Activated CD8-positive, alpha-beta memory T cell treated with anti-CD3 and anti-CD28 coated beads for 36 hours (primary cell): ENCODE measurements around the gene SPATA31E1. TPM values are rescaled to one million over a fixed set of nuclear protein-coding genes. Genes with fewer than 3 reads are reported as not detected.

ENCODE experiments used
- CTCF ChIA-PET: fragments of 350-600 bp; sonication (Branson Sonifier 250); formaldehyde crosslinking; loops from one replicate; lab custom pipeline; 2021; ENCODE audit warnings: antibody characterized with exemption; lab: Charles Lee
- POLR2A ChIA-PET: fragments of 350-600 bp; sonication (Branson Sonifier 250); formaldehyde crosslinking; loops from one replicate; lab custom pipeline; 2021; ENCODE audit warnings: antibody characterized with exemption; lab: Charles Lee
- total RNA-seq, 2 experiments: library from RNA; stranded (reverse); gene quantifications; one replicate each; pipeline ENCODE4 v1.2.3, GENCODE V29; 2021

Gene SPATA31E1
- total RNA-seq, 2 experiments from 2014 or later: not detected

DNA sequence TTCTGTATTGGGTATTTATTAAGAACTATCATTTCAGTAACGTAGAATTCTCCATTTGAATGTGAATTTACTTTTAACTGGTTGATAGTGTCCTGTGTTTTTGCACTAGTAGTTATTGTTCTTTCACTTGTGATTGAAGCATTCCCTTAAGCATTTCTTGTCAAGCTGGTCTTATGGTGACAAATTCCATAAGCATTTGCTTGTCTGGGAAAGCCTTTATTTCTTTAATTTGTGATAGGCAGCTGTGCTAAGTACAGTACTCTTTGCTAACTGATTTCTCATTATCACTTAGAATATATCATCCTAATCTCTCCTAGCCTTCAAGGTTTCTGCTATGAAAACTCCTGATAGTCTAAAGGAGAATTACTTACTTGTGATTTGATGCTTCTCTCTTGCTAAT is 21.3 kb upstream of the SPATA31E1 start:
- CTCF ChIA-PET: no interaction called here
- POLR2A ChIA-PET: no interaction called here

DNA sequence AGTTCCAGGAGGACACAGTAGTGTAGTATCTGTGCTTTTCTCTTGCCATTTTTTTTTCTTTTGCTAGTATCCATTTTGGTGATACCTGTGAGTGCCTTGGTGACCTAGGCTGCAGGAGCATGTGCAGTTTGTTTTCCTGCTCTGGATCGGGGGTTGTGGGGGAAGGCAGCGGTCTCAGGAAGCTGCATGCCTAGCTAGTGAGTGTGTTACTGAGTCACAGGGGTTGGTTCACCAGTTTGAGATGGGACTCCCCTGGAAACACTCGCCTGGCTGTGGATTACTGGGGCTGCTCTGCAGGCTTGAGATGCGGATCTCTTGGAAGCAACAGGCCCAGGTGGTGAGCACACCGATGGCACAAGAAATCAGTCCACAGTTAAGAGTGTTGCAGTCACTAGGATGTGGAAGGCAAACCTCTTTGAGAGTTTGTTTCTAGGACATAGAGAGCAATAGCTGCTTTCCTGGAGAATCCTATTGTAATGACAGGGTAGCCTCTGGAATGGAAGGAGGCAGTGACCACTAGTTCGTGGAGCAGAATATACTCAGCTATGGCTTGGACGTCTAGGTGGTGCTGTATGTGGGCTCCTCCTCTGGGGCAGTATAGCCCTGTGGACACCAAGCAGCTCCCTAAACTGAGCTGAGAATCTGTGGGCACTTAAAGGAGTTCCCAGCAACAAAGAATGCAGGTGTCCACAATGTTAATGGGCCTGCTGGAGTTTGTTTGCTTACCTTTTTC is 20.0 kb upstream of the SPATA31E1 start:
- ChIA-PET POLR2A (no interaction called here), CTCF (no interaction called here)

DNA sequence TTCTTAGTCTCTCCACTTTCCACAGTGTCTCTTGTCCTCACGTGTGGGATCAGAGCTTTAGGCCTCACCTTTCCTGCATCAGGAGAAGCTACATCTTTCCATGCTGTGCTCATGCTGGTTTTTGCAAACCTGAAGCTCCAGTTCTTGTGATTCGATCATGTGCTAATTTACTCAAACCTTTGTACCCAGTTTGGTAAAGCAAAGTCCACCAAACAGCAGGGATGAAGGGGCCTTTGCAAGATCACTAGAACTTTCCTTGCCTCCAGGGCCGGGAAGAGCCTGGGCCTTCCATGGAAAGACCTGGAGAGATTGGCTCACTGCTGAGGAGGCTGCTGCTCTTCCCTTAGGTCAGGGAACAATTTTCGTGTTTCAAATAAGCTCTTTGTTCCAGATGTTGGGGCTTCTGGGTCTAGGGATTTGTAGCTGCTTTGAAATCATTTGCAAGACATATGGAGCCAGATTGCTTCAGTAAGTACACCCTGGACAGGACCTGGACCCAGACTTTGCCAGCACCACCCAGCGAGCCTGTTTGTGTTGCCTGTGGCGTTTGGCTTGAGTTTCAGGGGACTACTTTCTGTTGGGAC is 18.7 kb upstream of the SPATA31E1 start:
- ChIA-PET CTCF (no interaction called here), POLR2A (no interaction called here)

DNA sequence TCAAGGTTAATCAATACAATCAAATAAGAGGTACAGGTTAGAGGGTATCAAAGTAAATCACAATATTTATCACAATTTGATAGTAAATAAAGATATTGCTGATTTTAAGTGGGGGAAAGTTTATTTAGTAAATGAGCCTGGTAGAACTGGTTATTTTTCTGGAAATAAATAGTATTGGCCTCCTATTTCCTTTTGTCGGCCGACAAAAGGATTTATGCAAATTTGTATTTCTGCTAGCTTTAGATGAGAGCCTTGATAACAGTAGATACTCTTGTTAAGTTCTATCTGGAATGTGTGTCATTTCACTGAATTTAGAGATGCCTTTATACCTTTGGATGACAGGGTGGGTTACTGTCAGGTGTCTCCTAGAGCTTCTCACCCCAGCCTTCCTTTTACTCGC is 17.8 kb upstream of the SPATA31E1 start:
- POLR2A ChIA-PET: no interaction called here
- CTCF ChIA-PET: no interaction called here

DNA sequence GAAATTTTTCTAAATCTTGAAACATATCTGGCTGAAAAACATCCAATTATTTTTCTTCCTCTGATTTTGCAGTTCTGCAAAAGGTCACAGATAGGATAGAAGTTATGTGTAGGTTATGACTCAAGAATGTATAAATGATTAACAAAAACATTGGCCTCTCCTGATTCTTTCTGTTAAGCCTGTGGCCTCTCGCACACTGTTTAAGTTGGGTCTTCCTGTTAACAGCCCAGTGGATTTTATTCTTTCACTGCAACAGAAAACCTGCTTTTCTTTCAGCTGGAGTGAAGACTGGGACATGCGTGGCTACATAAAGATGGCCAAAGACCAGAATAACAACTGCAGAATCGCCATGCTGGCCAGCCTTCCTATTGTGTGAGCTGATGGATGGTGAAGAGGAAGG is 17.1 kb upstream of the SPATA31E1 start:
- CTCF ChIA-PET: no interaction called here
- POLR2A ChIA-PET: no interaction called here

DNA sequence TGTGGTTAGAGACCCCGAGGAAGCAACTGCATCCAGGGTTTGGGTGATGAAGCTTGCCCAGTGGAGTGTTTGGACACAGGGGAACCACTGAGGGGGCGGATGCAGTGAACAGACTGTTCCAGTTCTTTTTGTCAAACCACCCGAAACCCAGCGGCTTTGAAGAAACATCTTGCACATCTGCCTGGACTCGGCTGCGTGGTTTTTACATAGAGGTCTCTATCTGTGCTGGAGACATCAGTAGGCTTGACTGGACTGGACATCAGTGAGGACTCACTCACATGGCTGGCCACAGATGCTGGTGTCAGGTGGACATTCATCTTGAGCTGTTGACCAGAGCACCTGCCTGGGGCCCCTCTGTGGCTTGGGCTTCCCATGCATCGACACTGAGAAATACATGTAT is 15.3 kb upstream of the SPATA31E1 start:
- ChIA-PET CTCF (no interaction called here), POLR2A (no interaction called here)

DNA sequence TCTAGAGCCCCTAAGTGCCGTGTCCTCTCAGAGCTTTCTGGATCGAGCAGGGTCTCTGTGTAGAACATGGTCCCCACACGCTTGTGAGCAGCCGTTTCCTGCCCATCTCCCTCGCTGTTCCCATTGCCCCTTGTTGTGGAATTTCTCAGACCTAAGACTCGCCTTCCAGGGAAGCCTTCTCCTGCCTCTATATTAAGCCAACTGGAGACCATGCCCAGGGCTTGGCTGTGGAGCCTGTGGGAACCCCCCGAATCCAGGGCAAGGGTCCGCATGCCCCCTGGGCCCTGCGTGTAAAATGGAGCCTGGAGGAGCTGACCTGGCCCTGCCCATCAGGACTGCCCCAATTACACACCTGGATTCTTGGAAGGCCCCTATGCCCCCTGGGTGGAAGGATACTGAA is 14.5 kb upstream of the SPATA31E1 start:
- ChIA-PET POLR2A (no interaction called here), CTCF (no interaction called here)

DNA sequence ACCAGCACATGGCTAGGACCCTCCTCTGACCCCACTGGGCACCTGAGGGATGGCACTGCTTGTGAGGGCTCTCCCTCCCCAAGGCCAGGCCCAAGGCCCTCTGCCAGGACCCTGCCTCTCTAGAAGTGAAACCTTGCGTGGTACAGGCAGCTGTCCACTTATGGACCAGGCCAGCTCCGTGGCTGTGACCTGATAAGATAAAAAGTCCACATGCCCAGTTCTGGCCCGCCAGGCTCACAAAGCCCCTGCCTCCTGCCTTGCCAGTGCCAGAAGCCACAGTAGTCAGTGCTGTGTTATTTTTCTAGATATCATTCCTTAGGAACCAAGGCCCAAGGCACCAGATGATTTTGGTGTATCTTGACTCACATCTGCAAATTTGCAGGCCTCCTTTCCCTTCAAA is 14.0 kb upstream of the SPATA31E1 start:
- ChIA-PET CTCF (no interaction called here), POLR2A (no interaction called here)

DNA sequence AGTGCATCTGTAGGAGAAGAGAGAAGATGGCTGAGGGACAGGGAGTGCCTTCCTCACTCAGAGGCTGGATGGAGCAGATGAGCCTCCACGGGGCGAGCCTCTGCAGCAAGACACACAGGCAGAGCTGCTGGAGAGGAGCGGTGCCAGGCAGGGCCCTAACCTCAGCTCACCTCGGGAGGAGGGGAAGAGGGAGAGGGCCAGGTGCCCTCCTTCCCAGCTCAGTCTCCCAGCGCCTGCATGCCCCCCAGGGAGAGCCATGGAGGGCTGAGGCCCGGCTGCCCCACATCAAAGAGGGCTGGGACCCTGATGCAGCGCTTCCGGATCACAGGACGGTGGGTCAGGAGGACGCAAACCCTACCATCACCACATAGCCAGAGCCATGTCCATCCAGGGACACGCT is 13.6 kb upstream of the SPATA31E1 start:
- CTCF ChIA-PET: no interaction called here
- POLR2A ChIA-PET: no interaction called here

DNA sequence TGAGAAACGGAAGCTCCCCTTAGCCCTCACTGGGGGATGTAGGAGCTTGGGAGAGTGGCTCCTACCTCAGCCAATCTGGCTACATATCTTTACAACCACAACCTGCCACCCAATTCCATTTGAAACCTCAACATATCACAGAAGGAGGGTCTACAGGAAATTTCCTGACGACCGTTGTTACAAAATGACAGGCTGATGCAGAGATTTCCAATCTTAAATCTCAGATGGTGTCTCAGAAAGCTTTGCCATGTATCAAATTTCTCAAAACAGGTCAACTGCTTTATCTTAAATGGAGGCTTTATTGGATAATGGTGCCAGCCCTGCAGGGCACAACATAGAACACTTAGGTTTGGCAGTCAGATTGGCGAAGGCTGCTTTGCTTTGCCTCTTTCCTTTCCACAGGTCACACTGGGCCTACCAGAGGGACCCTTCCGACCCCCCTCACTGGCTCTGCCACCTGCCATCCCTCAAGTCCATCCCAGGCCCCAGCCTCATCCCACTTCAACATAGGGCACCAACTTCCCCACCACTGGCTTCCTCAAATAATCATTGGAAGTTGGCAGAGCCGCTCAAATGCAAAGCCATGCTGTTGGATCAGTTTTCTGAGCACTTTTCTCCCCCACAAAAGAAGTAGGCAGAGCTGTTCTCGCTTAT is 11.1 kb upstream of the SPATA31E1 start:
- CTCF ChIA-PET: no interaction called here

DNA sequence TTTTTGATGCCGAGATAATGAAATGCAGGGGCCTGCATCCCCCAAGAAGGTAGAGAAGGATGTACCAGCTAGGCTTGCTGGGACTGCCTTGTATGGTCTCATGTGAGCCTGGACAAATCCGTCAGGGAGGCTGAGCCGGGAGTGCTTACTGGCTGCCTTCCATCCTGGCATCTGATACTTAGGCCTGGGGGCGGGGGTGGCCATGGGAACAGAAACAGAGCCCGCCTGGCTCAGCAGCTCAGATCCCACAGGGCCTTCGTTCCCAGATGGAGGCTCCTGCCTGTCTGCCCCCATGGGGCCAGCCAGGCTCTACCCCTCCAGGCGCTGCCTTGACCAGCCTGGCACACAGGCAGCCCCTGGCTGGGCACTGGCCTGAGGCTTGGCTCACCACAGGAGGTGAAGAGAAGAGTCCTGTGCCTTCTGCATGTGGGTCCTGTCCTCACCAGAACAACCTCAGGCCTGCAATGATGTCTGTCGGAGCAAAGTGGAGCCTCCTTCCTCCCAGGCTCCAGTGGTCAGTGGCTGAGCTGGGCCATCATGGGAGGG is 10.5 kb upstream of the SPATA31E1 start:
- POLR2A ChIA-PET: no interaction called here
- CTCF ChIA-PET: no interaction called here

More for the DNA sequence above, 11.1 kb upstream of the SPATA31E1 start:
- POLR2A ChIA-PET: no interaction called here

DNA sequence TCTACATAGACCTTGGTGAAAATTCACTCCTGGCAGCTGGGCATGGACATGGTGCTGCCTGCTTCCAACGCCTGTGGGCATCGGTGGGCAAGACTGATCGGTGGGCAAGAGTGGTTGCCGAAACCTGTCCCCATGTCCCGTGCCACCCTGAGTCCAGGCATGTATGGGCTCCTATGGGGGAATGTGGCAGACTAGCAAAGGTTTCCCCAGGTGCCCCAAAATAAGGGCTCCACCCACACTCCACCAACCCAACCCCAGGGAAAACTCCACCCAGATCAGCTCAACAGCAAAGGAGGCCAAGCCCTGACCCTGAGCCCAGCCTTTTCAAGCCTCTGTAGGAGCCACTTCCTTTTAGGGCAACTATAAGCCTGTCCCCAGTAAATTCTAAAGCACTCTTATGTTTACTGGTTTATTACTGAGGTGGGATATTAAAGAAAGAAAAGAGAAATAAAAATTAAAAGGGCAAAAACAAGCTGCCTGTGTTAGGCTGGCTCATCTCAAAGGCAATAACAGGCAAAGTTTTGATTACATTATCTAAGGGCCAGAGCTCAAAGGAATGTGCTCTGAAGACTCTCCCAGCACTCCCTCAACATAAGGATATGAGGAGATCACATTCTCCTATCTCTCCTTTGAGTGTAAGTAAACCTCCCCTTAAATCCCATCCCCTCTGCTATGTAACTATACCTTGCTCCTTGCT is 8.9 kb upstream of the SPATA31E1 start:
- POLR2A ChIA-PET: no interaction called here
- CTCF ChIA-PET: no interaction called here

DNA sequence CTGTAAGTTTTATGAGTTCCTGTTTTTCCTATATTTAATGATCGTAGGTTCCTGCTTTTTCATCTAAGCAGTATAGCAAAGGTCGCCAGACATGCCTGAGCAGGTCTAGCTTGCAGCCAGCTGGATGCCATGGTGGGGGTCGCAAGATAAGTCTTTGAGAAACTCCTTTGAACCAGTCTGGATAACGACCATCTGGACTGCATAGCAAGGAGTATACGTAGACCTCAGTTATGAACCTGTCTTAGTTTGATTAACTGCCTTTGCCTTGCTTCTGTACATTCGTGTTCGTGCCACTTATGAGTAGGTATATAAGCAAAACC is 8.4 kb upstream of the SPATA31E1 start:
- ChIA-PET POLR2A (no interaction called here), CTCF (no interaction called here)

DNA sequence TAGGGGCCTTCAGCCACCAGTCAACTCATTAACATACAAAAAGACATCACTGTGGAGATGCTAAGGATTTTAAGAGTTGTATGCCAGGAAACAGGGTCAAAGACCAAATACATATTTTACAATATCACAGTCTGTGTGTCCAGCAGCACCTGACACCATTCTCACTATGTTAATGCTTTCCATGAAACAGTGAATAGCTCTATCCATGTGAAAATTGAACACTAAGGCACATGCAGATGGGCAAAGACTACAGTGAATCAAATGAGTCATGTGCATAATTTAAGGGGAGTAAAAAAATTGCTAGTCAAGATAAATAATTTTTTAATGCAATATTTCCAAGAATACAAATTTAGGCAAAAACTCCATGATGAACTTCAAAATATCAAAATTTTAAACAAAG is 7.6 kb upstream of the SPATA31E1 start:
- ChIA-PET POLR2A (no interaction called here), CTCF (no interaction called here)

DNA sequence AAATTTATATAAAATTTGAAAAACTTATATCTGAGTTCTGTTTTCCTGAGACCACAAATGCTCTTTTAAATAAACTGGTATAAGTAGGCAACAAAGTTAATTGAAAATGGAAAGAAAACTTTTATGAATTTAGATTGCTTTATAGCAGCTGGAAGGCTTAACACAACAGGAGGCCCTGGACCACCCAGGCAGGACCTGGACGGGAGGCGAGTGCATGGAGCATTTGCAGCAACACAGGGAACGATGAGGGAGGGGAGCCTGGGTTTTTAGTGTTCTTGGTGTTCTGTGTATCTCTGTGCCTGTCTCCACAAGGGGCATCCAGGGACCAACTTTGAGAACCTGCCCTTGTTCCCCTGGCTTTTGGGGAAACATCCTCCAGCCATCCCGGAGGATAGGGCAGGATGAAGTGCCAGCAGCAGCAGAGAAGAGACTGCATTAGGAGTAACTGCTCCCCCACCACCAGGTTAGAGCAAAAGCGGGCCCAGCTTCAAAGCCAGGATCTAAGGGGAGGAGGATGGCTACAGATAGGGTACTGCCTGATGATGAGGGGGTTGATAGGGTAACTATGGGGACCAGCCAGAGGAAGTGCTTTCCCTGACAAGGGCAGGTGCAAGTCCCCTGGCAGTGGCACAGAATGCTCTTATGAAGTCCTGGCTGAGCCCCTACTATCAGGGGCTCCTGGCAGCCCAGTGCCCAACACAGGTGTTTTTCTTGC is 6.7 kb upstream of the SPATA31E1 start:
- ChIA-PET POLR2A (no interaction called here), CTCF (no interaction called here)

DNA sequence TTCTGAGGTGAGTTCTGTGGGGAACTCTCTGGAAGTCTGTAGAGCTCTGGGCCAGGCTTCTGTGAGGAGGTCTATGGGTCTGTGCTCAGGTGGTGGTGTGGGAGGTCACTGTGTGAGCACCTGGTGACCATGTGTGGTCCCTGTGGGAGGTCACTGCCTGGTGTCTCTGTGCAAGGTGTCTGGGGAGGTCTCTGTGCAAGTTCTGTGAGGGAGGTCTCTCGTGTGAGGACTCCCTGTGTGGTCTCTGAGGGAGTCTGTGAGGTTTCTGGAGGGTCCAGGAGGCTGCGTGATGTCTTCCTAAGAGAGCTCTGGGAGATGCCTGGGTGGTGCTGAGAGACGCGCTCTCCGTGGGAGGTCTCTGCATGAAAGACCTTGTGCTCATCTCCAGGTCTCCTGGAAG is 6.0 kb upstream of the SPATA31E1 start:
- CTCF ChIA-PET: no interaction called here

DNA sequence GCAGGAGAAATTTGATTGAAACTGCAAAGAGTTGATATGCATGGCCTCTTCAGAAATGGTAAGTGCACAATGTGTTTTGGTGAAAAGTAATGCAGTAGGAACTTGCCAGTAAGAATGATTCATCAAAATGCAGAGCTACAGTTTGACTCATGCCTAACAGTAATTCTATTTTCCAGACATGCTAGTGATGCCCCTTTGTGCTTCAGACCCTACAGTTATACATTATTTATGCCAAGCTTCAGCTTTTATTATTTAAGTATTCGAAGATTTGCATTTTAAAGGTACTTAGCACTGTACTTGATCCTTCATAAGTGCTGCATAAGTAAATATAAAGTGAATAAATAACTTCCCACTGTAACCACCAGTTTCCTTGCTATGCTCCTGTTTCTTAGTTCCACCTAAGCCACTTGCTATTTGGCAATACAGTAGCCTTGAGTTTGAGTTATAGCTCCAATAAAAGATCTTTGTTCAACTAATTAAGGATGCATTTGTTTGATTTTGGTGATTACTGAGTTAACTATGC is 3.6 kb upstream of the SPATA31E1 start:
- CTCF ChIA-PET: no interaction called here
- POLR2A ChIA-PET: no interaction called here

More for the DNA sequence above, 6.0 kb upstream of the SPATA31E1 start:
- POLR2A ChIA-PET: no interaction called here

DNA sequence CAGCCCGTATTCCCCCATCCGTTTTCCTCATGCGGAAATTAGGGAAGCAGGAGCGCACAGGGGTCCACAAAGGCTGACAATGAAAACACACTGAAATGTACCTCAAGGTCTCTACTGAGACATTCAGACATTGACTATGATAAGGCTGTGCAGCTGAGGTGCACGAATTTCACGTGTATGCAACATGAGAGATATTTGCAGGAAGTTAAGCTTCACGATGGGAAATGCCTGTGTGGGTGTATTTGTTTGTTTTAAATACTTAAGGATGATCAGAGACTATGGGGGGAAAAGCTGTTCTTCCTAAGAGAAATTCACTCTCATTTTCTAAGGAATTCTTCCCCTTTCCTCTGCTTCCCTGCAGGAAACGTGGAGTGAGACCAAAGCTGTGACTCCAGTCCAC is 2.6 kb upstream of the SPATA31E1 start:
- CTCF ChIA-PET: no interaction called here
- POLR2A ChIA-PET: no interaction called here

DNA sequence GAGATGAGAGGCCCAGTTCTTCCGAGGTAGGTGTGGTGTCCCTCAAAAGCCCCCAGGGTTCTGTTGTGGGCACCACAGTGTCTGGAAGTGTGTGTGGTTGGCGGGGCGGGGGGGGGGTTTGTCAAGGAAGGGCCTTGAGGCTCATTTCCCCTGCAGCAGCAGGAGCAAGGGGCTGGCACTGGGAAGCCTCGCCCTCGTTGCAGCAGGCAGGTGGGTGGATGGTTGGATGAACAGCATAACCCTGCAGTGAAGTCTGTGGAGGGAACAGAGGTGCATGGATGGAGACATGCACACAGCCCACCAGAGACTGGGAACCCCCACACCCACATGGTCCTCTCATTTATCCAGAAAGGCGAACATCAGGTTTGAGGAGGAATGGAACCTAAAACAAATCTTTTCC is 2.0 kb upstream of the SPATA31E1 start:
- ChIA-PET CTCF (no interaction called here), POLR2A (no interaction called here)

DNA sequence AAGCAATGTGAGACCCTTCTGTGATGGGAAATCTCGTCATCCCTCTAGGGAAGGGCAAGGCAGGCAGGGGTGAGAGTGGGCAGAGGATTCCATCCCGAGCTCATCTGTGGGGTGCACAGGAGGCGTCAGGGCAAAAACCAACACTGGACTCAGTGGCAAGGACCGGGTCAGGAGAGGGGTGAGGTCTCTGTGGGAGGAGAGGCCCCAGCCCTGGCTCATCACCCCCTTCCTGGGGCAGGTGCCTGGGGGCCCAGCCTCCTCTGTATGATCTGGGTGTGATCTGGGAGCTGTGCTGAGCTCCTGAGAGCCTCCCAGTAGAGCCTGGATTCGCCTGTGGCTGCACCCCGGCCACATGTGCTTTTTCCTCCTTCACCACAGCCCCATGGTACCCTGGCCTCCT is 597 bp downstream of the SPATA31E1 start:
- ChIA-PET POLR2A (no interaction called here), CTCF (no interaction called here)
